ENCODE results near the gene HMCN1.
"Not testable (repeated sequence)": the region's sequence is repeated elsewhere in the genome, so short reads cannot be mapped to it uniquely, and the experiment has no call there.

HMCN1 gene

DNA sequence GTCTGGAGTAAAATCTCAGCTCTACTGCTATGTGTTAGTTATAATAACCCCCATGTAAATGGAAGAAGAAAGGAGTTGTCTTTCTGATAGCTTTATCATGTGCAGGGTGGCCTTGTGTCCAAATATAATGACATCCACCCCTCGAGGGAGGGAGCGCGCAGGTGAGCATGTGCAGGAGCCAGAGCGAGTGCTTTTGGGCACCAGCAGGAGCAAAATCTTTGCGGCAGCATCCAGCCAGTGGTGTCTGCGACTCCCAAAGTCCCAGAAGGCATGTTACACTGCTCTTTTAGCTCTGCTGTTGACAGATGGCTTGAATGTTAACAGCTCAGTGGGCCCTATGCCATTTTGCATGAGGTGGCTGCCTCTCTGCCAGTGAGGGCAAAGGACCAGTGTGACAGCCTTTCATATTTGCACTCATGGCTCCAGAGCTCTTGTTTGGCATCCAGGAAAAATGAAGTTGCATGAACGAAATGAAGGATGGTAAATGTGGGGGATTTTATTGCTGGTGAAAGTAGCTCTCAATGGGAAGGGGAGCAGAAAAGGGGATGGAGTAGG is 146.7 kb downstream of the HMCN1 start:
- DNase-seq (ENCODE audit: low read depth): no peak
- H3K4me3 ChIP-seq (ENCODE audit: low read depth, low read length): no peak overlapping the region

DNA sequence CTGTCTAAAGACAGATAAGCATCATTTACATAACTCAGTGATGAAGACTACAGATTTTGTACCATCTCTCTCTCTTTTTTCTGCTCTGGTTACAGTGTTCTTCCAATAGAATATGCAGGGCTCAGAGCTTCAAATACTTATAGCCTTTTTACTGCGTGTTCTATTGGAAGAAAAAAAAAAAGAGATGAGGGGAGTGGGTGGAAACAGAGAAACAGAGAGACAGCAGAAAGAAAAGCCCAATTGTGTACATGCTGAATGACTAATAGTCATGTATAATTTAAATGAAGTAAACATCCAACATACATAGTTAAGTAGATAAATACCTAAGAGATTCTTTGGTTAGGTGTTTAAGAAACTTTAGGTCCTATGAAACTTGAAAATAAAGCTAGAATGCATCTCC is 151.9 kb downstream of the HMCN1 start:
- H3K4me3 ChIP-seq (ENCODE audit: low read depth, low read length): no peak overlapping the region
- no peak for DNase-seq (ENCODE audit: low read depth)

DNA sequence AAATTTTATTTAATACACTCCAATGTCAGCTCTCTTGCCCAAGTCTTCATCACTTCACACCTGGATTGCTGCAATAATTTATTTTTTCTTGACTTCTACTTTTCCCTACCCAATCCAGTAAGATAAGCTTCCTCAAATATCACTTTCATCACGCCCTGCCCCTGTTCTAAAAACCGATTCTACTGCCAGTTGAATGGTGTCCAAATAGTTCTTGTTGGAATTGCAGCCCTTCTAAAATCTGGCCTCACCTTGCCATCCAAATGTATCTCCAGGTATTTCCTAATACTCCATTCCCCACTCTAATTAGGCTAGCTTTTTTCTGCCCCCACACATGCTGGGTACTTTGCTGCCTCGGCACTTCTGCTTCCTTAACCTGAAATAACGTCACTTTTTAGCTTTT is 152.5 kb downstream of the HMCN1 start:
- no peak overlapping the region for H3K4me3 ChIP-seq (ENCODE audit: low read depth, low read length)
- DNase-seq (ENCODE audit: low read depth): no peak

DNA sequence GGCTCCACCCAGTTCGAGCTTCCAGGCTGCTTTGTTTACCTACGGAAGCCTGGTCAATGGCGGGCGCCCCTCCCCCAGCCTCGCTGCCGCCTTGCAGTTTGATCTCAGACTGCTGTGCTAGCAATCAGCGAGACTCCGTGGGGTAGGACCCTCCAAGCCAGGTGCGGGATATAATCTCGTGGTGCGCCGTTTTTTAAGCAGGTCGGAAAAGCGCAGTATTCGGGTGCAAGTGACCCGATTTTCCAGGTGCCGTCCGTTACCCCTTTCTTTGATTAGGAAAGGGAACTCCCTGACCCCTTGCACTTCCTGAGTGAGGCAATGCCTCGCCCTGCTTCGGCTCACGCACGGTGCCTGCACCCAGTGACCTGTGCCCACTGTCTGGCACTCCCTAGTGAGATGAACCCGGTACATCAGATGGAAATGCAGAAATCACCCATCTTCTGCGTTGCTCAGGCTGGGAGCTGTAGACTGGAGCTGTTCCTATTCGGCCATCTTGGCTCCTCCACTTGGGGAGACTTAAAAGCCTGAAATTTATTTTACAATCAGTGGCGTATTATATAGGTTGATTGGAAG is 158.7 kb downstream of the HMCN1 start:
- H3K4me3 ChIP-seq (ENCODE audit: low read depth, low read length); DNase-seq (ENCODE audit: low read depth): not testable (repeated sequence)

GRCh38 chr1:185894791-185895190 is 160.6 kb downstream of the HMCN1 start:
- no peak overlapping the region for H3K4me3 ChIP-seq (ENCODE audit: low read depth, low read length)
- DNase-seq (ENCODE audit: low read depth): no peak

- no peak for DNase-seq (ENCODE audit: low read depth)
- no peak overlapping the region for H3K4me3 ChIP-seq (ENCODE audit: low read depth, low read length)
Observed at GRCh38 chr1:185895208-185895900, 161.2 kb downstream of the HMCN1 start.

- DNase-seq (ENCODE audit: low read depth): no peak
- no peak overlapping the region for H3K4me3 ChIP-seq (ENCODE audit: low read depth, low read length)
Observed at GRCh38 chr1:185896863-185897262, 162.7 kb downstream of the HMCN1 start.

GRCh38 chr1:185906186-185906585 is 172.0 kb downstream of the HMCN1 start:
- DNase-seq (ENCODE audit: low read depth): no peak
- no peak overlapping the region for H3K4me3 ChIP-seq (ENCODE audit: low read depth, low read length)

- DNase-seq (ENCODE audit: low read depth): no peak
Observed at GRCh38 chr1:185907246-185907645, 173.1 kb downstream of the HMCN1 start.

GRCh38 chr1:185911978-185912377 is 177.8 kb downstream of the HMCN1 start:
- no peak for DNase-seq (ENCODE audit: low read depth)
- no peak overlapping the region for H3K4me3 ChIP-seq (ENCODE audit: low read depth, low read length)

More at GRCh38 chr1:185907246-185907645, 173.1 kb downstream of the HMCN1 start:
- no peak overlapping the region for H3K4me3 ChIP-seq (ENCODE audit: low read depth, low read length)

DNA sequence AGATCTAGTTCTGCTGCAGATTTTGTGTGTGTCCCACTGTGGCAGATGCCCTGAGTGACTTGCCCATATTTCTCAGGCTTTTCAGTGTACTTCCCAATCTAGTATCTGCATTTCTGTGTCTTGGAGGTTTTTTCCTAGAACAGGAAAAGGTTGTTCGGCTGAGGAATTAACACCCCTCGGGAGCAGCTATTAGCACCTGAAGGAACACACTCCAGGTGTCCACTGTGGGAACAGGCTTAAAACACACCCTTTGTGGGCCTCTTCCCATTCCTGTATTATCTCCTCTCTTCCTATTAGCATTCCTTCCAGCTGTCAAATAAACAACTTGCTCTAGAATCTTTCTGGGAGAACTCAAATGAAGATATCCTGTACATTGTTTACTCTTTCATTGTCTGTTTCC is 178.3 kb downstream of the HMCN1 start:
- DNase-seq (ENCODE audit: low read depth): no peak

DNA sequence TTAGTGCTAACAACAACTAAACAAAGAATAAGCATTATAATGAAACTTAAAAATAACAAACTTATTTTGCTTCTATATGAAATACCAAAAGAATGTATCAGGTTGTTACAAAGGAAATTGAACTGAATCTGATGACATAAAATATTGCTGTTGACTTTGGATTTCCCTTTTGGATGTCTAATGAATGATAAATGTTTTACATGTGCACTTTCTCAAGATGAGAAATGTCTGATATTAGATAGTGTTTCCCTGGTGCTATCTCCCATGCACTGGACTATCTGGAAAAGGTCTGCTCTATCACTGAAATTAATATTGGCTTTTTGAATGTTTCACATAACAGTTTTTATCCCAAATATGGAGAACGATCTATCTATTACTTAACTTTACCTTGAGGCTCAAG is 179.9 kb downstream of the HMCN1 start:
- DNase-seq (ENCODE audit: low read depth): no peak
- H3K4me3 ChIP-seq (ENCODE audit: low read depth, low read length): no peak overlapping the region

More for the DNA sequence above, 178.3 kb downstream of the HMCN1 start:
- no peak overlapping the region for H3K4me3 ChIP-seq (ENCODE audit: low read depth, low read length)

GRCh38 chr1:185916861-185917260 is 182.7 kb downstream of the HMCN1 start:
- H3K4me3 ChIP-seq (ENCODE audit: low read depth, low read length): no peak overlapping the region
- no peak for DNase-seq (ENCODE audit: low read depth)

GRCh38 chr1:185917646-185918045 is 183.5 kb downstream of the HMCN1 start:
- peak; percentile 31 for DNase-seq (ENCODE audit: low read depth)

GRCh38 chr1:185920602-185921001 is 186.4 kb downstream of the HMCN1 start:
- H3K4me3 ChIP-seq (ENCODE audit: low read depth, low read length): no peak overlapping the region
- no peak for DNase-seq (ENCODE audit: low read depth)

More at GRCh38 chr1:185917646-185918045, 183.5 kb downstream of the HMCN1 start:
- no peak overlapping the region for H3K4me3 ChIP-seq (ENCODE audit: low read depth, low read length)

DNA sequence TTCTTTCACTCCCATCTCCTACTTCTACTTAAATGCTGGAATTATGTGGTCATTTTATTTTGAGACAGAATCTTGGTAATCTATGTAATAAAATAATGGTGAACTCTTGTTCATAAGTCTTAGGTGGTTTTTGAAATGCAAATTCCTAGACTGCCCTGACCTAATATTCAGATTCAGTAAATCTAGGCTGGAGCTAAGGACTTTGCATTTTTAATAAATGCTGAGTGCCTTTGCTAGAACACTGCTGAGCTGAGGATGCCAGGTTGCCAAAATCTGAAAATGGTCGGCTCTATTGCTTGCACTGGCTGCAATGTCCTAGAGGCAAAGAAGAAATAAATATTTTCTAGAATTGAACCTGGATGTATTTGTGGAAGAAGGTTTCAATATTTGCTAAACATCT is 187.4 kb downstream of the HMCN1 start:
- no peak overlapping the region for H3K4me3 ChIP-seq (ENCODE audit: low read depth, low read length)
- DNase-seq (ENCODE audit: low read depth): no peak

- DNase-seq (ENCODE audit: low read depth): no peak
Observed at GRCh38 chr1:185926588-185926987, 192.4 kb downstream of the HMCN1 start.

GRCh38 chr1:185929776-185930175 is 195.6 kb downstream of the HMCN1 start:
- no peak for DNase-seq (ENCODE audit: low read depth)
- no peak overlapping the region for H3K4me3 ChIP-seq (ENCODE audit: low read depth, low read length)

More at GRCh38 chr1:185926588-185926987, 192.4 kb downstream of the HMCN1 start:
- no peak overlapping the region for H3K4me3 ChIP-seq (ENCODE audit: low read depth, low read length)

DNA sequence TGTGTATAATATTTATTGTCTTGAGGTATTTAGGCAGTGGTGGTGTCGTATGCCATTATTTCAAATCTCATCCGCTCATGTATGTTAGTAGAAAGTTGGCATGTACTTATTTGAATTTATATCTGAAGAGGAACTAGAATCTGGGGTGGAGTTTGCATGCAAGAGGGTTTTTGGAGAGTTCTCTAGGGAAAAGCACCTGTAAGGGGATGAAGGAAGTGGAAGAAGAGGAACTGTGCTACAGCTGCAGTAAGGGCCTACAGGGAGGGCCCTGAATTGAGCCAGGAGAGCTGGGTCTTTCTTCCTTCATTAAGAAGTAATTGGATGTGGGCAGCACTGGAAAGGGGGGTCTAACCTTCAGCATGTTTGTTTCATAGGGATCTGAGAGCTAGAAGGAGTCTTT is 197.2 kb downstream of the HMCN1 start:
- no peak overlapping the region for H3K4me3 ChIP-seq (ENCODE audit: low read depth, low read length)
- DNase-seq (ENCODE audit: low read depth): no peak

DNA sequence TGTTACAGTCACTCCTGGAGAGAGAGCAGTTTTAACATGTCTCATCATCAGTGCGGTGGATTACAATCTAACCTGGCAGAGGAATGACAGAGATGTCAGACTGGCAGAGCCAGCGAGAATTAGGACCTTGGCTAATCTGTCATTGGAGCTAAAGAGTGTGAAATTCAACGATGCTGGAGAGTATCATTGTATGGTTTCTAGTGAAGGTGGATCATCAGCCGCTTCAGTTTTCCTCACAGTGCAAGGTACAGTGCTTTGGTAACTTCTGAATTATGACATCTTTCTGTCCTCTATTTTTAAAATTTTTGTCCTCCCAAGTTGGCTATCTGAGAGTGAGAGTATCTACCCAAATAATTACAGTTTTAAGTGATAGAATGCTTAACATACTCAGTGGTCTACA is 199.4 kb downstream of the HMCN1 start:
- no peak overlapping the region for H3K4me3 ChIP-seq (ENCODE audit: low read depth, low read length)

More for the DNA sequence above, 199.4 kb downstream of the HMCN1 start:
- DNase-seq (ENCODE audit: low read depth): no peak

Data from skeletal muscle cell (primary cell).